Tracheal epithelial cell (primary cell): ENCODE measurements around the gene TMEM144. TPM values are rescaled to one million over a fixed set of nuclear protein-coding genes. Genes with fewer than 3 reads are reported as not detected.

ENCODE experiments used
- total RNA-seq: library from RNA; depleted of rRNA; stranded (reverse); fragments of >200 nt; gene quantifications from 2 replicates; pipeline ENCODE4 v1.2.1, GENCODE V29; 2014

The TMEM144 gene
- 3.9 and 5.3 TPM in 2 replicates for total RNA-seq

GRCh38 chr4:158209825-158210807 is at the start of gene TMEM144:
TSS of gene TMEM144 (plus strand) at chr4:158210486. CDS start at chr4:158212668, 2,182 bp downstream.

GRCh38 chr4:158172261-158173258 is 37.7 kb upstream of the TMEM144 start, which contains the start of gene GASK1B:
TSS of gene GASK1B (minus strand) at chr4:158173025. CDS start at chr4:158171375, 1,650 bp downstream.

Other genes starting within 250 kb of the TMEM144 start
- 2.8 and 3.1 TPM in 2 replicates for gene GASK1B, start 37.5 kb upstream of the TMEM144 start, total RNA-seq